ENCODE results near the gene LNPEP.

Gene LNPEP

DNA sequence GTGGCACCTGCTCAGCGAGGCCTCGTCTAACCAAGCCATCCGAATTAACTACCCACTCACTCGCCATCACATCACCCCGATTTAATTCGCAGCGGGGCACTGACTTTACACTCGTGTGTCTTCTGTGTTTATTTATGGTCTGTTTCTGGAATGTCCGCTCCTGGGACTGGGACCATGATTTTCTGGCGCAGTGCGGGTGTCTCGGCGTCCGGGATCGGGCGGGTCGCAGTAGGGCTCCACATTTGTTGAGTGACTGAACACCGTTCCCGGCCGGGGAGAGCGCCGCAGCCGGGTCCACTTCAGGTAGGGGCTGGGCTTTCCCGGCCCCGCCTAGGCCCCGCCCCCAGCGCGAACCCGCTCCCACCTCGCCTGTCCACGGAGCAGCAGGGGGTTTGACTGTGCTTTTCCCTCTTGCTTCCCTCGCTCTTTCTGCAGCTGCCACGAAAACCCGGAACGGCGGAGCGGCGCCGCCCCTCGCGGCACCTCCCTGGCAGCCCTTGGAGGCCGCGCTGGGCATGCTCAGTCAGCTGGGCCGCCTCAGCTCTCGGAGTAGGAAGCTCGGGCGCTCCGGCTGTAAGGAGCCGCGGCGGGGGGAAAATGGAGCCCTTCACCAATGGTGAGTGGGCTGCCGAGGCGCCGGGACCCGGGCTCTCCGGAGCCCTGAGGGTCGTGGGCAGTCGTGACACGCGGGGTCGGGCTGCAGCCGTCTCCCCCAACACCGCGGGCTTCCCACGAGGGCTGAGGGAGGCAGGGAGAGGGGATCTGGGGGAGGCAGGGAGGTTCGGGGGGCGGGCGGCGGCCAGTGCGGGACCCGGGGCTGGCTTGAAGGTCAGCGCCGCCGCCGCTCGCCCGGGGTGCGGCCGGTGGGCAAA, at the start of gene LNPEP:
LNPEP (plus strand) TSS at position 522 of the 872 bp plus-strand sequence; CDS start at position 598, 76 bp downstream.
- peak; percentile 88 for DNase-seq (ENCODE audit: low read depth in 2 of 2)

DNA sequence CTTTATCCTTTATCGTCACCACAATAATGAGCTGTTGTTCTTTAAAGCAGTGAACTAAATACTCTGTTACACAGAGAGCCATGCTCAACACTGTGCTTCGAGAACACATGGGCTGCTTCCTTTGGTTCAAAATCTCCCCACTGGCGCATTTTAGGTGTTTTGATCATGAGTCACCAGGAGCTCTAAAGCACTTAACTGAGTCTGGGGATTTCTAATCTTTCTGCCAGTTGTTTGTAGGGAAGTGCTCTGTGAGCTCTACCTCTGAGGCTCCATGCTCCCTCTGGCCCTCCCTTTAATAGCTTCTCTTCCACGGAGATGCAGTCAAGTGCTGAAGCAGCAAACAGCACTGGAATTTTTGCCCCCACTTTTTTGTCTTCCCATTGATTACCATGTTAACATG, 42.5 kb upstream of the LNPEP start:
- DNase-seq (ENCODE audit: low read depth in 2 of 2), result no peak

DNA sequence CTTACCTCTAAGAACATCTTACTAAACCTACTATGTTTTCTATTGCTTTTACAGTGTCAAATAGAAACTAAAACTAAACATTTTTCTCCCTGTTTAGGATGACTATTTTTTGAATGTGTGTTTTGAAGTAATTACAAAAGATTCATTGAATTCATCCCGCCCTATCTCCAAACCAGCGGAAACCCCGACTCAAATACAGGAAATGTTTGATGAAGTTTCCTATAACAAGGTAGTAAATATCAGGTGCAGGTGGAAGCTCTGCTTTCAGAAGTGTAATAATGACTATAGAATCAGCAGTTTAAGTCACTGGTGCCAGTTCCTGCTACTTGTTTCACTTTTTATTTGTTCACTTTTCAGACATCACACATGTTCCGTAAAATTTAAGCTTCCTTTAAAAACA, 39.6 kb upstream of the LNPEP start:
- DNase-seq (ENCODE audit: low read depth in 2 of 2), result no peak

DNA sequence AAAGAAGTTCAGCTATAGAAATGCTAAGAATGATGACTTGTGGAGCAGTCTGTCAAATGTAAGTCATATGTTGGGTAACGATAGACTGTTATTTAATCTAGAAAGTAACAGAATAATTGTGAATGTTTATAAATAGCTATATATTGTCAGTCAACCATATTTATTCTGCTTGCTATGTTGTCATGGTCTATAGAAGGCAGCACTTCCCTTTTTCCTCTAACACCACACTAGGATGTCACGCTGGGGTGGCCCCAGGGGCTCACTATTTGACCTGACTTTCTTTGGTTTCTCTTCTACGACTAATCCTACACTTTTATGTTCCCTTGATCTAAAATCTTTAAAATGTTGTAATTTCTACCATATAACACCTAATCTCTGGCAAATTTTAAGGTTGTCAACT, 39.1 kb upstream of the LNPEP start:
- DNase-seq (ENCODE audit: low read depth in 2 of 2), result no peak

DNA sequence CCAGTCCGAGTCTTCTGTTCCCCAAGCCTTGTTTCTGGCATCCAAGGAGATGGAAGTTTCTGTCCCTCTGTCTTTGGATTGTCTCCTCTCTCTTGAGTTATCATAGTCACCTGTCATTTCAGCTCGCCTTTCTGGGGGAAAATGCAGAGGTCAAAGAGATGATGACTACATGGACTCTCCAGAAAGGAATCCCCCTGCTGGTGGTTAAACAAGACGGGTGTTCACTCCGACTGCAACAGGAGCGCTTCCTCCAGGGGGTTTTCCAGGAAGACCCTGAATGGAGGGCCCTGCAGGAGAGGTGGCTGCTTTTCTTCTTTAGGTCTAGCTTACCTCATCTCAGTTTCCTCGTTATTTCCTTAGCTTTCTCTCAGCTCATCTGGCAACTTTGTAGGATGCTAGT, 34.5 kb upstream of the LNPEP start:
- no peak for DNase-seq (ENCODE audit: low read depth in 2 of 2)

DNA sequence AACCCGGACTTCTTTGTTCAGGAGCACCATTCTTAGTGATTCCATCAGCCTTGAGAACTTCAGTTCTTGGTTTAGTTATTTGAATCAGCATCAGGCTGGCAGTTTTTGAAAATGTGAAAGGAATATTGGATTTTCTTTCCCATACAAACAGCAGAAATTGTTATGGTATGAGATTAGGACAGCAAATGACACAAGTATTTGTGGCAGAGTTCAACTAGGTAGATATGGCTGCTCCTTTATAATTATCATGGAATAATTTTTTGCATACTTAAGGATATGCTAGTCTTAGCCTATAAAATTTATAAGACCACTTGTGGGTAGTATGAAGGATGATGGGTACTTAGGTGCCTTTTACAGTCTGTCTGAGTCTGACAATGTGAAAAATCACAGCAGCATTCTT, 34.0 kb upstream of the LNPEP start:
- DNase-seq (ENCODE audit: low read depth in 2 of 2), result no peak

DNA sequence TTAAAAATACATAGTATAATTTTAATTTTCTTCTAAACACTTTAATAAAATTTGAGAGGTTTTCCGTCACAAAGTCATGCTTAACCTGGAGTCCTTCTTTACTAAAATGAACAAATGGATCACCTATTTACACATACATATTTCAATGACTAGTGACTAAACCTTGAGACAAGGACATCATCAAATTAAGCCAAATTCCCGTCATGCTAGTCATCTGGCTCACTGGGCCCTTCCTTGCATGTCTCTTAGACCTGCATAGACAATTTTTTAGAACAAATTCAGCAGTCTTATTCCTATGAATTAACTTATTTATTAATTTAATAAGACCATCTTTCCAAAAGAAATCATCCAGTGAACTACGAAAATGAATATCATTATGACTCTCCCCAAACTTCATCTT, 33.0 kb upstream of the LNPEP start:
- DNase-seq (ENCODE audit: low read depth in 2 of 2), result no peak

DNA sequence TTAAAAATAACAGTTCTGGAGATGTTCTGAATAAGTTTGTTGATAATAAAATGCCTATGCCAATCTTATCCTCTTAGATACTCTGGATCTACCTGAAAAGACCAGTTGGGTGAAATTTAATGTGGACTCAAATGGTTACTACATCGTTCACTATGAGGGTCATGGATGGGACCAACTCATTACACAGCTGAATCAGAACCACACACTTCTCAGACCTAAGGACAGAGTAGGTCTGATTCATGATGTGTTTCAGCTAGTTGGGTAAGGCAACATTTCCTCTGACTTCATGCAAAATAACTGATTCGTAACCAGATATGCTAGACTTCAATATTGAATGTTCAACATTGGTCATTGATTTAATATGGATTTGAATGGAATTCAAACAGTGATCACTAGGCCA, 32.6 kb upstream of the LNPEP start:
- no peak for DNase-seq (ENCODE audit: low read depth in 2 of 2)

DNA sequence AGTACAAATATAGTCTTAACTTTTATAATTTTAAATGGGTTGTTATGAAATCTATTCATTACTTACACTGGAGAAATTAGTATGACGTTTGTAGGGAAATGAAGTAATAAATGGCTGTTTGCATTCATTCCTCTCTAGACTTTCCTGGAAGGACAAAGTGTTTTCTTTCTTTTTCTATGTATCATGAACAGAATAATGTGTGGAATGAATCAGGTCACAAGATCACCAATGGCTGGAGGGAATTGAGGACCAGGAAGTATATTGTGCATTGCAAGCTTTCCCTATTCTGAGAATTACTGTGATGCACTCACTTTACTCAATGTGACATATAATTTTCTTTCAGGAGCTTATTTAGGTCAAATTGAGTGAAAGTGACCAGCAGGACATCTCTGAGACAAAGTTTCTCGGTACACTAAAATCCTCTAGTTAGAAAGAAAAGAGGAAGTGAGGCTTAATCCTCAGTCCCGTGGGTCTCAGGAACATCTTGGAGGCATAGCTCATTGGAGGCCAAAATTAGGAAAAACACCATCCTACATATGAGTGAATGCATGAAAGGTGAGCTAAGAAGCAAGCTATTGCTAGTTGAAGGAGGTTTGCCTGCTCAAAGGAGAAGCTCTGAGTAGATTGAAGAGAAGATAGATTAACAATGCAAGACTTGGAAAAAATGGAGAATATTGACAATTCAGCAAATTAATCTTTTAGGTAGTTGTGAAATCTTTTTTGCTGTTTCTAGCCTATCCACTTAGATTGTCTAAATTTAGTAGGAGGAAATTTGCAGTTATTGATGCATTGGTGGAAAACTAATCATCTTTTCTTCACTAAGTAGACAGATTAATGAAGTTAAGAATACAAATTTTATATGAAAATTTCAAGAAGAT, 31.6 kb upstream of the LNPEP start:
- no peak for DNase-seq (ENCODE audit: low read depth in 2 of 2)

DNA sequence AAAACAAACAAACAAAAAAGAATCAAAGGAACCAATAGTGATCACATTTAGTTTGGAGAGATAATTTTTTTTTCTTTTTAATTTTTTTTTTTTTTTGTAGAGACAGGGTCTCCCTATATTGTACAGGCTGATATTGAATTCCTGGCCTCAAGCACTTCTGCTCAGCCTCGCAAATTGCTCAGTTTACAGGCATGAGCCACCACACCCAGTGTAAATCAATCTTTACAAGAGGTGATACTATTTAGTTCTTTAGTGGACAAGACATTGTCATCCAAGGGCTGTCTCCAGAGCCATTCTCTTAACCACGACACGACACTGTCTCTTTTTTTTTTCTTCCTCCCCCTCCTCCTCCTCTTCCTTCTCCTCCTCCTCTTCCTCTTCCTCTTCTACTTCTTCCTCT, 30.0 kb upstream of the LNPEP start:
- DNase-seq (ENCODE audit: low read depth in 2 of 2), result no peak

DNA sequence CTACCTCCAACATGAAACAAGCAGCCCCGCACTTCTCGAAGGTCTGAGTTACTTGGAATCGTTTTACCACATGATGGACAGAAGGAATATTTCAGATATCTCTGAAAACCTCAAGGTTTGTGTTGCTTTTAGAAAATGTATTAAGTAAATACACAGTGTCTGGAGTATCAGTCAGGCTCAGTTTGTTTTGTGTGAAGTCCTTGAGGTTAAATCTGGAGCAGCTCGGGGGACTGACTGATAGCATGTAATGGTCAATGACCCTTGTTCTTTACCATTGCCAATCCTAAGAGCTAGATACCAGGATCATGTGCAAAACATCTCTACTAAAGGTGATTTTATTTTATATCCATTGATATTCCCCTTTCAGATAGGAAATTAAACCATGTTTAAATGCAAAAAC, 26.9 kb upstream of the LNPEP start:
- DNase-seq (ENCODE audit: low read depth in 2 of 2), result no peak

DNA sequence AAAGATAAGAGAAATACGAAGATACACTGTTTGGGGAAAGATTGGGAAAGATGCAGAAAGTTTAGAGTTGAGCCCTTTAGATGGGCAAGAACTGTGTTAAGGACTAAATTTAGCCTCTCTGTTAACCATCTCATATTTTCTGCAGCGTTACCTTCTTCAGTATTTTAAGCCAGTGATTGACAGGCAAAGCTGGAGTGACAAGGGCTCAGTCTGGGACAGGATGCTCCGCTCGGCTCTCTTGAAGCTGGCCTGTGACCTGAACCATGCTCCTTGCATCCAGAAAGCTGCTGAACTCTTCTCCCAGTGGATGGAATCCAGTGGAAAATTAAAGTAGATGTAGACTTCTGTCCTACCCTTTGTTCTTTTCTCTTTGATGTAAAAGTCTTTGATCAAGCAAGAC, 26.4 kb upstream of the LNPEP start:
- no peak for DNase-seq (ENCODE audit: low read depth in 2 of 2)

DNA sequence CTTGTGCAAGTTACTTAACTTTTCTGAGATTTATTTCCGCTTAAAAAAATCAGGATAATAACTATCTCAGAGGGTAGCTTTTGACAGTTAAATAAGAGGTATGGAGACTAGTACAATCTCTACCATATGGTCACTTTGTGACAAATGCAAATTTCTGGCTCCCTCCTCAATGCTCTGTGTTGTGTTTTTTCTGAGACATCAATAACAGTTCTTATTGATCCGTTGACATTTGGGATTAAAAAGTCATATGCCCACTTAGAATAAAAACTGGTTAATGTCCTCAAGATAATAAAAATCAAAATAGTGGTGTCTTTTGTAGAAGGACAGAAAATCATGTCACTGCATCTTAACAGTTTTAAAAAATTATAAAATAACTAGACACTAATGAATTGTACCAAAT, 24.7 kb upstream of the LNPEP start:
- no peak for DNase-seq (ENCODE audit: low read depth in 2 of 2)

DNA sequence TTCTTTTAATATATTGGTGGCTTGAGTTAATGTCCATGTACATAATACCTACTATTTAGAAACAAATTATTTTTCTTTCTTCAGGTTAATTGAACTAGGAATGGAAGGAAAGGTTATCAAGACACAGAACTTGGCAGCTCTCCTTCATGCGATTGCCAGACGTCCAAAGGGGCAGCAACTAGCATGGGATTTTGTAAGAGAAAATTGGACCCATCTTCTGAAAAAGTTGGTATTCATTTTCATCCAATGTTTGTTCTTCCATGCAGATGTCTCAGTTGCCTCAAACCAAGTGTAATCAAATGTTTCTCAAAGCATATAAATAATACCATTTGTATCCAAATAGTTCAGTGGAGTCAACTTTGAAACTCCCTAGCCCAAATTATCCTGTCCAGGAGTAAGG, 22.6 kb upstream of the LNPEP start:
- no peak for DNase-seq (ENCODE audit: low read depth in 2 of 2)

DNA sequence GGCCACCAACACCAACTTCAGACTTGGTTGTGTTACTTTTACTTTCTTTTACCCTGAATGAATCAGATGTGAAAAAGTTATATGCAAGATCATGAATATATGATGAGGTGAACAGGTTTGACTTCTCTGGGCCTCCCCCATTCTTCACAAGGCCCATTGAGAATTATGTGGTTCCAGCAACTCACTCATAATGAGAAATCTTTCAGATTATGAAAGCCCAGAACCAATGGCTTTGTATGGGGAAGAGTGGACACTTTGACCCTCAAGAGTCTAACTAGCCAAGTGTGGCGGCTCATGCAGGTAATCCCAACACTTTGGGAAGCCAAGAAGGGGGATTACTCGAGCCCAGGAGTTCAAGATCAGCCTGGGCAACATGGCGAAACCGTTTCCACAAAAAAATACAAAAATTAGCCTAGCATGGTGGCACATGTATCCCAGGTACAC, 16.1 kb upstream of the LNPEP start:
- DNase-seq (ENCODE audit: low read depth in 2 of 2), result no peak

DNA sequence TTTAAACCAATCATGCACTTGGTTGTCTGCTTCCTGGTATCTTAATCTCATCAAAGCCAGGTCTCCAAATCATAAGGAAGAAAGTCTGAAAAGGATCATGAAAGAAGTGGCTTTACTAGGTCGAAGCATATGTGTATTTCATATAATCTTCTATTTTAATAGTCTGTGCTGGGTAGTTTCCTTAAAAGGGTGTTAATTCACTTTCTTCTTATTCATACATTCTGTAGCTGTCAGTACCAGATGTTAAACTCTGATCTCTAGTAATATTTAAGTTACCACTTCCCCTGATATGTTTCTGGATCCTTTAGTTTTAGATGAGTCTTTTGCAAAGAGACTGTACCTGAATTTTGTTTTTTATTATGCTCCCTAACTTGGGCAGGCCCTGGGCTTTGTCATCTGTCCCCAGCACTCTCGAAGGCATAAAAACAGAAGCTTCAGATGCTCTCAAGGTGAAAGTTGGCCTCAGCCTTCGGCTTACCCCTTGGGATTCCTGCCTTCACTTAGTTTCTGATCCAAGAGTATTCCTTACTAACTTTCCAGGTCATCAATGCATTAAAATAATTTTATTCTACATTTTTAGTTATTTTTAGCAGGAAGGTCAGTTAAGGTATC, 15.0 kb upstream of the LNPEP start:
- no peak for DNase-seq (ENCODE audit: low read depth in 2 of 2)

DNA sequence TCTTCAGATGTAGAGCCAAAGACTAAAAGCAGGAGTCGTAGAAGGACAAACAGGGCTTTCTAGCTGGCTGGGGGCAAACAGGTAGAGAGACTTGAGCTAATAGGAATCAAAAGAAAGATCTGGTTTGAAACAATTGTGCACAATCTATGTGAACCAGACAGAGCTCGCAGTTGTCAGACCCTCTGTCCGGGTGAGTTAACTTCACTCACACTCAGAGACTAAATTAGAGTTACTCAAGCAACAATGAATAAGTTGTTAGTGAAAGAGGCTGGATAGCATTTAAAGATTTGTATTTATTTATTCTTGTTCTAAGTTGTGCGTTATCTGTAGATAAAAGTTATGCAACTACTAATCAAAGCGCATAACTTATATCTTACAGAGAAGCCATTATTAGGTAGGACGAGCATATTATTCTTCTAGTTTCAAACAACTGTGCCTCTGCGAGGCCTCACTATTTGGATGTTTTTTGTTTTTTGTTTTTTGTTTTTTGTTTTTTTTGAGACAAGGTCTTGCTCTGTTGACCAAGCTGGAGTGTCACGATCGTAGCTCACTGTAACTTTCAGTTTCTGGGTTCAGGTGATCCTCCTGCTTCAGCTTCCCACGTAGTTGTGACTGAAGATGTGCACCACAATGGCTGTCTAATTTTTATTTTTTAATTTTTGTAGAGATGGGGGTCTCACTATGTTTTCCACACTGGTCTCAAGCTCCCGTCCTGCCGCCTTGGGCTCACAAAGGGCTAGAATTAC, 13.2 kb upstream of the LNPEP start:
- DNase-seq (ENCODE audit: low read depth in 2 of 2), result no peak

DNA sequence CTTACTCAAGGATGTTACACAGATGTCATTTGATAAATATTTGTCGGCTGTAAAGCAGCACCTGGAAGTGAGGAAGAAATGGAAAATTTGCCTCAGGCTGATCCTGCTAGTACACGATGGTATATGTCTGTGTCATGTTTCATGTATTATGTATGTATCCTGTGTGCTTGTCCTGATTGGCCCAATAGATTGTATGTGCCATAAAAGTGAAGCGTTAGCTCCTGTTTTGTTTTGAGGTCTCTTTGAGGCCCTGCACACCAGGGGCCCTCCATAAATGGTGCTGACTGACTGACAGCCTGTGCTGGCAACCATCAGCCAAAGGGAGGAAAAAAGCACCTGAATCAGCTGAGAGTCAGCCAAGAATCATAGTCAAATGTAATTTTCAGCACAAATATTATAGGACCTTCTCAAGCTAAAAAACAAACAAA, 11.8 kb upstream of the LNPEP start:
- no peak for DNase-seq (ENCODE audit: low read depth in 2 of 2)

DNA sequence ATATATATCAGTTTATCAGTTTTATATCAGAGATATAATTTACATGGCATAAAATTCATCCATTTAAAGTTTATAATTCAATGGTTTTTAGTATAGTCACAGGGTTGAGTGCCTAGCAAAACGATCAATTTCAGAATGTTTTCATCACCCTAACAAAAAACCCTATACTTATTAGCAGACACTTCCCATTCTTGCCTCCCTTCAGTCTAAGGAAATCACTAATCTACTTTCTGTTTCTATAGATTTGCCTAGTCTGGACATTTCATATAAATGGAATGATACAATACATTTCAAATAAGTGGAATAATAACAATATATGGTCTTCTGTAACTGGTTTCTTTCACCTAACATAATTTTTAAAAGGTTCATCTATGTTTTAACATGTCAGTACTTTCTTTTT, 9.6 kb upstream of the LNPEP start:
- DNase-seq (ENCODE audit: low read depth in 2 of 2), result no peak

DNA sequence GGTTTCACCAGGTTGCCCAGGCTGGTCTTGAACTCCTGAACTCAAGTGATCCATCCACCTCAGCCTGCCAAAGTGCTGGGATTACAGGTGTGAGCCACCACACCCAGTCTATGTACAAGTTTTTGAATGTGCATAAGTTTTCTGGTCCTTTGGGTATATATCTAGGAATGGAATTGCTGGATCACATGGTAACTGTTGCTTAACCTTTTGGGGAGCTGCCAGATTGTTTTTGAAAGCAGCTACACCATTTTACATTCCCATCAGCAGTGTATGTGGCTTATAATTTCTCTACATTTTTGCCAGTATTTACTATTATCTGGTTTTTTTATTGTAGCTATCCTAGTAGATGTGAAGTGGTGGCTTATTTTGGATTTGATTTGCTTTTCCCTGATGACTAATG, 8.9 kb upstream of the LNPEP start:
- DNase-seq (ENCODE audit: low read depth in 2 of 2), result no peak

DNA sequence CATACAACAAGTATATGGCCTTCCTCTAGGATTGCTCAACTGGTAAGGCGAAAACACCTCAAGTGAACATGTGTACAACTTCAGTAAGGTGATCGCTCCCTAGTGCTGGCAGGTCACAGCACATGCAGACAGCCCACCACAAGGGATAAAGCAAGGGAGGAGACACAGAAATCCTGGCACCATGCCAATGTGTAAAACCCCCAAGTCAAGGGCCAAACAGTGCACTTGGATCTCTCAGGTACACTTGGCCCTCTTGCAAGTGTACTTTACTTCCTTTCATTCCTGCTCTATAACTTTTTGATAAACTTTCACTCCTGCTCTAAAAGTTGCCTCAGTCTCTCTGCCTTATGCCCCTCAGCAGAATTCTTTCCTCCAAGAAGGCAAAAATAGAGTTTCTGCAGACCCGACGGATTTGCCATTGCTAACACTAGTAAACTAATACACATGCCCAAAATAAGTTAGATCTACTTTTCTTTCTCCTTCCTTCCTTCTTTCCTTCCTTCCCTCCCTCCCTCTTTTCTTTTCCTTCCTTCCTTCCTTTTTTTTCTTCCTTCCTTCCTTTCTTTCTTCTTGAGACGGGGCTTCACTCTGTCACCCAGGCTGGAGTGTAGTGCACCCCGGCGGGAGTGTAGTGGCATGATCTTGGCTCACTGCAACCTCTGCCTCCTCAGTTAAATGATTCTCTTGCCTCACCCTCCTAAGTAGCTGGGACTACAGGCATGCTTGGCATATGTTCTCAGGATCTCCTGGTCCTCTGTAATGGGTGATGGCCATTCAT, 6.8 kb upstream of the LNPEP start:
- no peak for DNase-seq (ENCODE audit: low read depth in 2 of 2)
